ENCODE results near the gene TRERF1.
"Not testable (repeated sequence)": the region's sequence is repeated elsewhere in the genome, so short reads cannot be mapped to it uniquely, and the experiment has no call there.

The TRERF1 gene

DNA sequence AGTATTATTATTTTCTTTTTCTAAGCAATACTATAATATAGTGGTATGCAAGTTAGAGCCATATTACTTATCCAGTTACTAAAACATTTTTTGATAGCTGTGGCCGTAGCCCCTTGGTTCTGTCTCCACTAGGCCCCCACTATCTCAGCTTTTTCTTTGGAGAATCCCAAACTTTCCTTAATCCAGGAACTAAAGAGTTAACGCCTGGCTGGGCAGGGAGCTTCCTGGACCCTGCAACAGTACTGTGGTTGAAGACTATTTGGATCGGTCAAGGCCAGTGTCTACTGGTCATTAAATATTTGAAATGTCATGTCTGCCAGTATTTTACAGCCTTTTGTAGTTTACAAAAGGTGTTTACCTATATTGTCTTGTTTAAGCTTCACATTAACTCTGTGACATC lies 20.0 kb upstream of the TRERF1 start:
- H3K36me3 ChIP-seq (ENCODE audit: insufficient read depth, insufficient read length, low read length) = no peaks in the 10 kb centered on the region
- no peak for DNase-seq (ENCODE audit: low read depth, low spot score)
- no peaks in the 10 kb centered on the region for H3K4me1 ChIP-seq (ENCODE audit: insufficient read depth, insufficient read length)
- no peak for TF ChIP-seq ZNF274 (IDR thresholded peaks at IDR 0.05; ENCODE audit: low read depth, low read length)
- TF ChIP-seq YY1 (IDR thresholded peaks at IDR 0.05; ENCODE audit: insufficient read depth, insufficient read length) = no peak
- no peak for TF ChIP-seq SUZ12 (IDR thresholded peaks at IDR 0.05; ENCODE audit: extremely low read depth, insufficient read depth, insufficient read length)
- H3K9ac ChIP-seq (ENCODE audit: insufficient read length, low read depth) = no peak overlapping the region
- no peak overlapping the region for H3K4me3 ChIP-seq (ENCODE audit: insufficient read length, low read depth)
- H3K27me3 ChIP-seq (ENCODE audit: insufficient read depth, insufficient read length) = no peaks in the 10 kb centered on the region
- 0 out of 2 replicates have a peak, but pooled peaks cover 5% of the 10 kb centered on the region for H3K9me3 ChIP-seq (ENCODE audit: insufficient read depth, low read length)

DNA sequence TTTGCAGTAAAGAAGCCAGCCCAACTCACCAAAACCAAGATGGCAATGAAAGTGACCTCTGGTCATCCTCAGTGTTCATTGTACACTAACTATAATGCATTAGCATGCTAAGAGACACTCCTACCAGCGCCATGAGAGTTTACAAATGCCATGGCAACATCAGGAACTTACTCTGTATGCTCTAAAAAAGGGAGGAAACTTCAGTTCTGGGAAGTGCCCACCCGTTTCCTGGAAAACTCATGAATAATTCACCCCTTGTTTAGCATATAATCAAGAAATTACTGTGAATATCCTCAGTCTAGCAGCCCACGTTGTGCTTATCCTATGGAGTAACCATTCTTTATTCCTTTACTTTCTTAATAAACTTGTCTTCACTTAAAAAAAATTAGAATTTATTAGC lies 19.4 kb upstream of the TRERF1 start:
- H3K9me3 ChIP-seq (ENCODE audit: insufficient read depth, low read length) = 0 out of 2 replicates have a peak, but pooled peaks cover 5% of the 10 kb centered on the region
- TF ChIP-seq ZNF274 (IDR thresholded peaks at IDR 0.05; ENCODE audit: low read depth, low read length) (no peak), YY1 (IDR thresholded peaks at IDR 0.05; ENCODE audit: insufficient read depth, insufficient read length) (no peak), SUZ12 (IDR thresholded peaks at IDR 0.05; ENCODE audit: extremely low read depth, insufficient read depth, insufficient read length) (no peak)
- no peaks in the 10 kb centered on the region for H3K27me3 ChIP-seq (ENCODE audit: insufficient read depth, insufficient read length)
- H3K4me1 ChIP-seq (ENCODE audit: insufficient read depth, insufficient read length) = no peaks in the 10 kb centered on the region
- no peaks in the 10 kb centered on the region for H3K36me3 ChIP-seq (ENCODE audit: insufficient read depth, insufficient read length, low read length)
- no peak for DNase-seq (ENCODE audit: low read depth, low spot score)
- H3K4me3 ChIP-seq (ENCODE audit: insufficient read length, low read depth) = no peak overlapping the region
- no peak overlapping the region for H3K9ac ChIP-seq (ENCODE audit: insufficient read length, low read depth)

DNA sequence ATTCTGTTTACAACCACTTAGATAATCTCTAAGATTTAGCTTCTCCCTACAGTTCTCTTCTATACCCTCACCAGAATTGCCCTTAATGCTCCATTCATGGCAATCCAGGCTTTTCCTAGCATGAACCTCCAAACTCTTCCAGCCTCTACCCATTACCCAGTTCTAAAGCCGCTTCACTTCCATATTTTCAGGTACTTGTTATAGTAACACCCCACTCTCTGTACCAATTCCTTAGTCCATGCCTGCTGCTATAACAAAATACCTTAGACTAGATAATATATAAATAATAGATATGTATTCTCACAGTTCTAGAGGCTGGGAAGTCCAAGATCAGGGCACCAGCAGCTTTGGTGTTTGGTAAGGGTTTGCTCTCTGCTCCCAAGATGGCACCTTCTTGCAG lies 16.5 kb upstream of the TRERF1 start:
- no peak for DNase-seq (ENCODE audit: low read depth, low spot score)
- 0 out of 2 replicates have a peak, but pooled peaks cover 5% of the 10 kb centered on the region for H3K9me3 ChIP-seq (ENCODE audit: insufficient read depth, low read length)

DNA sequence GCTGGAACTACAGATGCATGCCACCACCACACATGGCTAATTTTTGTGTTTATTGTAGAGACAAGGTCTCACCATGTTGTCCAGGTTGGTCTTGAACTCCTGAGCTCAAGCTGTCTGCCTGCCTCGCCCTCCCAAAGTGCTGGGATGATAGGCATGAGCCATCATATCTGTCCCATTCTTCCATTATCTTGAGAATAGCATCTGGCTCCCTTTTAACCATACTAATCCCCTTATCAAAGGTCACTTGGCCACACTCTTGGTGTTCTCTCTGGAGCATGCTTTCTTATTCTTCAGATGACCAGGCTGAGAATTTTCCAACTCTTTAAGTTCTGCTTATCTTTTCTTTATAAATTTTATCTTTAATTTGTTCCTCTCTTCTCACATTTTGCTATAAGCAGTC lies 15.9 kb upstream of the TRERF1 start:
- DNase-seq (ENCODE audit: low read depth, low spot score) = no peak
- H3K36me3 ChIP-seq (ENCODE audit: insufficient read depth, insufficient read length, low read length) = no peaks in the 10 kb centered on the region
- no peak for TF ChIP-seq YY1 (IDR thresholded peaks at IDR 0.05; ENCODE audit: insufficient read depth, insufficient read length)
- TF ChIP-seq SUZ12 (IDR thresholded peaks at IDR 0.05; ENCODE audit: extremely low read depth, insufficient read depth, insufficient read length) = no peak
- no peak for TF ChIP-seq ZNF274 (IDR thresholded peaks at IDR 0.05; ENCODE audit: low read depth, low read length)
- no peaks in the 10 kb centered on the region for H3K27me3 ChIP-seq (ENCODE audit: insufficient read depth, insufficient read length)
- no peaks in the 10 kb centered on the region for H3K4me1 ChIP-seq (ENCODE audit: insufficient read depth, insufficient read length)
- H3K4me3 ChIP-seq (ENCODE audit: insufficient read length, low read depth) = no peak overlapping the region
- 0 out of 2 replicates have a peak, but pooled peaks cover 5% of the 10 kb centered on the region for H3K9me3 ChIP-seq (ENCODE audit: insufficient read depth, low read length)
- H3K9ac ChIP-seq (ENCODE audit: insufficient read length, low read depth) = no peak overlapping the region

More for the DNA sequence above, 16.5 kb upstream of the TRERF1 start:
- no peaks in the 10 kb centered on the region for H3K4me1 ChIP-seq (ENCODE audit: insufficient read depth, insufficient read length)
- TF ChIP-seq YY1 (IDR thresholded peaks at IDR 0.05; ENCODE audit: insufficient read depth, insufficient read length) = no peak
- no peak for TF ChIP-seq ZNF274 (IDR thresholded peaks at IDR 0.05; ENCODE audit: low read depth, low read length)
- TF ChIP-seq SUZ12 (IDR thresholded peaks at IDR 0.05; ENCODE audit: extremely low read depth, insufficient read depth, insufficient read length) = no peak
- H3K36me3 ChIP-seq (ENCODE audit: insufficient read depth, insufficient read length, low read length) = no peaks in the 10 kb centered on the region
- H3K9ac ChIP-seq (ENCODE audit: insufficient read length, low read depth) = no peak overlapping the region
- no peaks in the 10 kb centered on the region for H3K27me3 ChIP-seq (ENCODE audit: insufficient read depth, insufficient read length)
- H3K4me3 ChIP-seq (ENCODE audit: insufficient read length, low read depth) = no peak overlapping the region

DNA sequence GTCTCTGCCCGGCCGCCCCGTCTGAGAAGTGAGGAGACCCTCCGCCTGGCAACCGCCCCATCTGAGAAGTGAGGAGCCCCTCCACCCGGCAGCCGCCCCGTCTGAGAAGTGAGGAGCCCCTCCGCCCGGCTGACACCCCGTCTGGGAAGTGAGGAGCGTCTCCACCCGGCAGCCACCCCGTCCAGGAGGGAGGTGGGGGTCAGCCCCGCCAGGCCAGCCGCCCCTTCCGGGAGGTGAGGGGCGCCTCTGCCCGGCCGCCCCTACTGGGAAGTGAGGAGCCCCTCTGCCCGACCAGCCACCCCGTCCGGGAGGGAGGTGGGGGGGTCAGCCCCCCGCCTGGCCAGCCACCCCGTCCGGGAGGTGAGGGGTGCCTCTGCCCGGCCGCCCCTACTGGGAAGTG lies 14.7 kb upstream of the TRERF1 start:
- H3K36me3 ChIP-seq (ENCODE audit: insufficient read depth, insufficient read length, low read length); H3K9ac ChIP-seq (ENCODE audit: insufficient read length, low read depth); H3K4me1 ChIP-seq (ENCODE audit: insufficient read depth, insufficient read length); H3K9me3 ChIP-seq (ENCODE audit: insufficient read depth, low read length); H3K27me3 ChIP-seq (ENCODE audit: insufficient read depth, insufficient read length); H3K4me3 ChIP-seq (ENCODE audit: insufficient read length, low read depth); DNase-seq (ENCODE audit: low read depth, low spot score): not testable (repeated sequence)

DNA sequence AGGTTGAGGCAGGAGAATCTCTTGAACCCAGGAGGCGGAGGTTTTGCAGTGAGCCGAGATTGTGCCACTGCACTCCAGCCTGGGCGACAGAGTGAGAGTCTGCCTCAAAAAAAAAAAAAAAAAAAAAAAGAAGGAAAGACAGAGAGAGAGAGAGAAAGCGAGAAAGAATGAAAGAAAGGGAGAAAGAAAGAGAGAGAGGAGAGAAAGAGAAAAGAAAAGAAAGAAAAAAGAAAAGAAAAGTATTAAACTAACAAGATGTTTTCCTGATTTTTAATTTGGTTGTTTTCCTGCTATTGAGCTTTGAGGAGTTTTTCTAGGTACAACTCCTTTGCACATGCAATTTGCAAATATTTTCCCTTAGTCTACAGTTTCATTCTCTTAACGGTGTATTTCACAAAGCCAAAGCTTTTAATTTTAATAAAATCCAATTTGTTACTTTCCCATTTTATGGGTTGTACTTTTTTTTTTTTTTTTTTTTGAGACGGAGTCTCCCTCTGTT lies 10.8 kb upstream of the TRERF1 start:
- Histone ChIP-seq H3K9ac (ENCODE audit: insufficient read length, low read depth) (no peak overlapping the region), H3K27me3 (ENCODE audit: insufficient read depth, insufficient read length) (no peaks in the 10 kb centered on the region), H3K9me3 (ENCODE audit: insufficient read depth, low read length) (no peaks in the 10 kb centered on the region), H3K36me3 (ENCODE audit: insufficient read depth, insufficient read length, low read length) (no peaks in the 10 kb centered on the region), H3K4me1 (ENCODE audit: insufficient read depth, insufficient read length) (no peaks in the 10 kb centered on the region), H3K4me3 (ENCODE audit: insufficient read length, low read depth) (no peak overlapping the region)
- no peak for TF ChIP-seq YY1 (IDR thresholded peaks at IDR 0.05; ENCODE audit: insufficient read depth, insufficient read length)
- TF ChIP-seq SUZ12 (IDR thresholded peaks at IDR 0.05; ENCODE audit: extremely low read depth, insufficient read depth, insufficient read length) = no peak
- TF ChIP-seq ZNF274 (IDR thresholded peaks at IDR 0.05; ENCODE audit: low read depth, low read length) = no peak
- no peak for DNase-seq (ENCODE audit: low read depth, low spot score)

DNA sequence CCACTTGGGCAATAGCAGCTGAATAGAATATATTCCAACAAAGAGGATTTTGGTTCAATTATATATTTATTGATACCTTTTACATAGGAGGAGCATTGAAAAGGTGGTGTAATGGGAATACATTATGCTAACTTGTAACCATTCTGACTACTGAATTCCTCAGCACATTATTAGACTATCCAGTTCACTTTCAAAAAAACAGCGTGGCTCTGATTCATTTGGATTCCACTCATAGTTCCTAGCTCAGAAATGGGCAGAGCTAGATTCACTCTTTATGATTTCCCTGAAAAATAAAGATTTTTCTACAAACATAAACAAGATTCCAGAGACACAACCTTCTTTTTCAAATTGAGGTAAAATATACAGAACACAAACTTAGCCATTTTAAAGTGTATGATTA lies 9.2 kb upstream of the TRERF1 start:
- Histone ChIP-seq H3K4me3 (ENCODE audit: insufficient read length, low read depth) (no peak overlapping the region), H3K9ac (ENCODE audit: insufficient read length, low read depth) (no peak overlapping the region), H3K36me3 (ENCODE audit: insufficient read depth, insufficient read length, low read length) (no peaks in the 10 kb centered on the region), H3K27me3 (ENCODE audit: insufficient read depth, insufficient read length) (no peaks in the 10 kb centered on the region), H3K4me1 (ENCODE audit: insufficient read depth, insufficient read length) (no peaks in the 10 kb centered on the region), H3K9me3 (ENCODE audit: insufficient read depth, low read length) (no peaks in the 10 kb centered on the region)
- no peak for DNase-seq (ENCODE audit: low read depth, low spot score)
- TF ChIP-seq SUZ12 (IDR thresholded peaks at IDR 0.05; ENCODE audit: extremely low read depth, insufficient read depth, insufficient read length) (no peak), YY1 (IDR thresholded peaks at IDR 0.05; ENCODE audit: insufficient read depth, insufficient read length) (no peak), ZNF274 (IDR thresholded peaks at IDR 0.05; ENCODE audit: low read depth, low read length) (no peak)

DNA sequence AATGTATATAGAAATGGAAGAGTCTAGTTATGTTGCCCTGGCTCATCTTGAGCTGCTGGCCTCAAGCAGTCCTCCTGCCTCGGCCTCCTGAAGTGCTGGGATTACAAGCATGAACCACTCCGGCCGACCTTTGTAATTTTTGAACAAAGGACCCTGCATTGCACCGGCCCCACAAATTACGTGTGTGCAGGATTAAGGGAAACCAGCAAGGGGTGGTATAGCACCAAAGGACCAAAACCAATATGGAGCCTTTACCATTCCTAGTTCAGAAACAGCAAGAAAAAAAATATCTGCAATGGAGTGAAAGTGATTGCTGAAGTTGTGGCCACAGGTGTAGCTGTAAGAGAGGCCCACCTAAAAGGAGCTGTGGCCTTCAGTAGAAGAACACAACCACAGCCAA lies 8.2 kb upstream of the TRERF1 start:
- no peaks in the 10 kb centered on the region for H3K27me3 ChIP-seq (ENCODE audit: insufficient read depth, insufficient read length)
- TF ChIP-seq YY1 (IDR thresholded peaks at IDR 0.05; ENCODE audit: insufficient read depth, insufficient read length) (no peak), ZNF274 (IDR thresholded peaks at IDR 0.05; ENCODE audit: low read depth, low read length) (no peak), SUZ12 (IDR thresholded peaks at IDR 0.05; ENCODE audit: extremely low read depth, insufficient read depth, insufficient read length) (no peak)
- H3K36me3 ChIP-seq (ENCODE audit: insufficient read depth, insufficient read length, low read length) = no peaks in the 10 kb centered on the region
- H3K4me1 ChIP-seq (ENCODE audit: insufficient read depth, insufficient read length) = no peaks in the 10 kb centered on the region
- DNase-seq (ENCODE audit: low read depth, low spot score) = no peak
- no peak overlapping the region for H3K4me3 ChIP-seq (ENCODE audit: insufficient read length, low read depth)
- H3K9me3 ChIP-seq (ENCODE audit: insufficient read depth, low read length) = no peaks in the 10 kb centered on the region
- H3K9ac ChIP-seq (ENCODE audit: insufficient read length, low read depth) = no peak overlapping the region

Measured in NT2/D1 (cell line).